ENCODE data around the gene ROR1. TPM values are rescaled to one million over a fixed set of nuclear protein-coding genes. Genes with fewer than 3 reads are reported as not detected.
A peak's percentile ranks its signal among the peaks of the same experiment; 100 is the strongest.

The ROR1 gene
- total and polyA plus RNA-seq, 7 donors = 0.13 to 2.8 (median 1.2) TPM

DNA sequence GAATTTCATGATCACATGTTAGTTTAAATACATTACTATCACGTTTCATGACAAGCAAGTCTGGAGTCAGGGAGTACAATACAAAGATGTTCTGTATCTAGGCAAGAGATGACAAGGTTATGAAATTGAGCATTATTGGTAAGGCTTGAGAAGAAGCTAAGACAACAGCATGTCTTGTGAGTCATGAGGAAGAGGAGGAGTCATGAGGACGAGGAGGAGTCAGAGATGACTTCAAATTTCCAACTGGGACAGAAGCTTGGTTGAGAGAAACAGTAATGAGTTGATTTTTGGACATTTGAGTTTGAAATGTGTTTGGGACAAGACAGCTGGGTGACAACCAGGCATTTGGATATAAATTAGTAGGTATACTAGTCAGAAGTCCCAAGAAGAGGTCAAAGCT is 425.3 kb downstream of the ROR1 start:
- no peak for DNase-seq
- no peaks in the 10 kb centered on the region for H3K27me3 ChIP-seq (ENCODE audit: insufficient read depth in 3 of 3, low read length in 2 of 3)
- H3K36me3 ChIP-seq (ENCODE audit: insufficient read depth in 1 of 2, low read depth in 1 of 2) = no peaks in the 10 kb centered on the region
- ATAC-seq = no peak
- no peak overlapping the region for H3K4me3 ChIP-seq
- intact Hi-C loops (cut with DNase I) = no loop called here
- 46 to 56% (median 54%) methylated on average over 2 of the region's 2 CpGs for WGBS, 3 donors
- TF ChIP-seq CTCF (IDR thresholded peaks at IDR 0.05) = no peak
- no peak overlapping the region for H3K27ac ChIP-seq
- no peaks in the 10 kb centered on the region for H3K9me3 ChIP-seq
- H3K4me1 ChIP-seq = no peaks in the 10 kb centered on the region

DNA sequence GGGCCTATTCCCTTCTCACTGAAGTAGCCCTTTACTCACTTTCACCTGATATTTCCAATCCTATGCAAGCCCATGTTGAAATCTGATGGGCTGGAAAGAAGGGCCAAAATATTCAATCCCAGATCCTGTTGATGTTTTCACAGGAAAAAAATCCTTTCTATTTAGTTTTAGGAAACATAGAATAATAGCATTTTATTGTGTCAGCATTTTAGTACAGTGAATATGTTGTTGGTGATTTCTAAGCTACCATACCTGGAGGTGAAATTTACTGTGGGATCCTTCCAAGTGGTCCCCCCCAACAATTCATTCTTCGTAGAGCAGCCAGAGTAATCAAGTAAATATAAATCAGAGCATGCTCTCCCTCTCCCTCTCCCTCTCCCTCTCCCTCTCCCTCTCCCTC is 426.2 kb downstream of the ROR1 start:
- ATAC-seq (no peak), DNase-seq (no peak)
- TF ChIP-seq CTCF (IDR thresholded peaks at IDR 0.05) = no peak
- intact Hi-C loops (cut with DNase I) = no loop called here
- H3K27me3 ChIP-seq (ENCODE audit: insufficient read depth in 3 of 3, low read length in 2 of 3) = no peaks in the 10 kb centered on the region
- 40 to 88% (median 41%) methylated on average over 1 of the region's 1 CpG for WGBS, 3 donors
- H3K36me3 ChIP-seq (ENCODE audit: insufficient read depth in 1 of 2, low read depth in 1 of 2) = no peaks in the 10 kb centered on the region
- H3K27ac ChIP-seq = no peak overlapping the region
- no peaks in the 10 kb centered on the region for H3K4me1 ChIP-seq
- no peaks in the 10 kb centered on the region for H3K9me3 ChIP-seq
- H3K4me3 ChIP-seq = no peak overlapping the region

DNA sequence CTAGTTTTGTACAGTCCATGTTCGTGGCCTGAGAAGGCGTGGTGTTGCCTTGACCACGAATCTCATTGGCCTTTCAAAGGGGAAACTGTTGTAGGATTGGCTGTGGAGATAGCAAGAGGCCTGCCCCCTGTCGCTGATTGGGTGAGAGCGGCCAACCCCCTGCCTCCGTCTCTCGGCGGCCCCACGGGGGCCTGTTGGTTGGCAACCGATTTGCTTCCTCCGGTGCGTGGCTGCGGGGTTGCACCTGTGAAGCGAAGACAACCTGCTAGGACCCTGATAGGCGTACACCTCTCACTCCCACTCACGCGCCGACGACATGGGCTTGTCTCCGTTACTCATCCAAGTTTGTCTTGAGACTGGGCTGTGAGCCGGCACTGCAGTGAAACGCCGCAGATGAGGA is 429.6 kb downstream of the ROR1 start, which contains the start of gene UBE2U:
UBE2U (plus strand) TSS at position 204 of the 400 bp plus-strand sequence. CDS start 428 bp downstream, outside the sequence.
- Histone ChIP-seq H3K4me3 (no peak within 1 kb of the TSS), H3K27ac (no peak within 1 kb of the TSS), H3K9me3 (no peaks in the 10 kb centered on the region), H3K36me3 (ENCODE audit: insufficient read depth in 1 of 2, low read depth in 1 of 2) (no peaks in the 10 kb centered on the region), H3K4me1 (no peaks in the 10 kb centered on the region), H3K27me3 (ENCODE audit: insufficient read depth in 3 of 3, low read length in 2 of 3) (no peaks in the 10 kb centered on the region)
- TF ChIP-seq CTCF (IDR thresholded peaks at IDR 0.05) = no peak
- 91 to 94% (median 93%) methylated on average over 23 of the region's 23 CpGs for WGBS, 3 donors
- peak in 1 of 2 donors; percentile 53 for DNase-seq
- intact Hi-C loops (cut with DNase I) = no loop called here
- no peak for ATAC-seq

- H3K27ac ChIP-seq = no peak overlapping the region
- no peak overlapping the region for H3K4me3 ChIP-seq
- DNase-seq (no peak), ATAC-seq (no peak)
- no peaks in the 10 kb centered on the region for H3K4me1 ChIP-seq
- H3K36me3 ChIP-seq (ENCODE audit: insufficient read depth in 1 of 2, low read depth in 1 of 2) = no peaks in the 10 kb centered on the region
- no peaks in the 10 kb centered on the region for H3K27me3 ChIP-seq (ENCODE audit: insufficient read depth in 3 of 3, low read length in 2 of 3)
- no peaks in the 10 kb centered on the region for H3K9me3 ChIP-seq
- intact Hi-C loops (cut with DNase I) = no loop called here
- WGBS, 3 donors = 68 to 73% (median 69%) methylated on average over 2 of the region's 2 CpGs
- no peak for TF ChIP-seq CTCF (IDR thresholded peaks at IDR 0.05)
Measured at GRCh38 chr1:64209221-64209620, 435.4 kb downstream of the ROR1 start.

- no peaks in the 10 kb centered on the region for H3K4me1 ChIP-seq
- H3K9me3 ChIP-seq = no peaks in the 10 kb centered on the region
- no peaks in the 10 kb centered on the region for H3K36me3 ChIP-seq (ENCODE audit: insufficient read depth in 1 of 2, low read depth in 1 of 2)
- intact Hi-C loops (cut with DNase I) = no loop called here
- H3K27ac ChIP-seq = no peak overlapping the region
- DNase-seq = no peak
- no peak overlapping the region for H3K4me3 ChIP-seq
- no peak for TF ChIP-seq CTCF (IDR thresholded peaks at IDR 0.05)
- no peak for ATAC-seq
- no peaks in the 10 kb centered on the region for H3K27me3 ChIP-seq (ENCODE audit: insufficient read depth in 3 of 3, low read length in 2 of 3)
Measured at GRCh38 chr1:64212031-64212430, 438.2 kb downstream of the ROR1 start.
